Bone marrow (tissue), 2 donors: Measurements from ENCODE around the gene OR2V1.
"Not testable (repeated sequence)": the region's sequence is repeated elsewhere in the genome, so short reads cannot be mapped to it uniquely, and the experiment has no call there.

Source experiments
- DNase-seq, 2 donors: peaks; one replicate each; lab custom pipeline; 2025; lab: John Stamatoyannopoulos, UW

The OR2V1 gene

GRCh38 chr5:181127907-181128626, 2.9 kb downstream of the OR2V1 start:
- DNase-seq: no peak

- DNase-seq: no peak
Measured at GRCh38 chr5:181127456-181127855, 3.5 kb downstream of the OR2V1 start.

- DNase-seq: no peak
Measured at GRCh38 chr5:181126841-181127240, 4.1 kb downstream of the OR2V1 start.

GRCh38 chr5:181124526-181124925, 6.4 kb downstream of the OR2V1 start:
- no peak for DNase-seq

- DNase-seq: no peak
Measured at GRCh38 chr5:181121675-181122561, 9.1 kb downstream of the OR2V1 start.

- no peak for DNase-seq
Measured at GRCh38 chr5:181120761-181121160, 10.2 kb downstream of the OR2V1 start.

GRCh38 chr5:181120306-181120705, 10.7 kb downstream of the OR2V1 start:
- no peak for DNase-seq

- DNase-seq: no peak
Measured at GRCh38 chr5:181119105-181119504, 11.9 kb downstream of the OR2V1 start.

GRCh38 chr5:181118369-181118768, 12.6 kb downstream of the OR2V1 start:
- DNase-seq: no peak

GRCh38 chr5:181114844-181115778, 15.9 kb downstream of the OR2V1 start:
- DNase-seq: no peak

- no peak for DNase-seq
Measured at GRCh38 chr5:181114284-181114843, 16.6 kb downstream of the OR2V1 start.

- not testable (repeated sequence) for DNase-seq
Measured at GRCh38 chr5:181113572-181113971, 17.4 kb downstream of the OR2V1 start.

- no peak for DNase-seq
Measured at GRCh38 chr5:181112476-181112875, 18.5 kb downstream of the OR2V1 start.

- DNase-seq: no peak
Measured at GRCh38 chr5:181111010-181111409, 20.0 kb downstream of the OR2V1 start.

GRCh38 chr5:181109489-181110013, 21.4 kb downstream of the OR2V1 start:
- no peak for DNase-seq

GRCh38 chr5:181108578-181109165, 22.3 kb downstream of the OR2V1 start:
- DNase-seq: no peak

GRCh38 chr5:181107699-181108098, 23.3 kb downstream of the OR2V1 start:
- DNase-seq: no peak

- DNase-seq: no peak
Measured at GRCh38 chr5:181105391-181106025, 25.5 kb downstream of the OR2V1 start.

- not testable (repeated sequence) for DNase-seq
Measured at GRCh38 chr5:181104606-181105390, 26.2 kb downstream of the OR2V1 start.

GRCh38 chr5:181104259-181104568, 26.8 kb downstream of the OR2V1 start:
- not testable (repeated sequence) for DNase-seq
